Measurements from ENCODE around the gene PKNOX2. TPM values are rescaled to one million over a fixed set of nuclear protein-coding genes. Genes with fewer than 3 reads are reported as not detected.

The PKNOX2 gene
- total and polyA plus RNA-seq, 2 of the 8 experiments (the other 6 are each of a cell fraction or from before 2014, with no cell fraction given), result 2.0 TPM

GRCh38 chr11:125272092-125272491, 107.5 kb downstream of the PKNOX2 start:
- Histone ChIP-seq H3K36me3 (ENCODE audit: control insufficient read depth in 2 of 4, insufficient read depth in 4 of 4, low read length in 3 of 4) (no peaks in the 10 kb centered on the region), H2AFZ (ENCODE audit: low read length) (no peak overlapping the region), H3K18ac (ENCODE audit: extremely low read depth, low read length) (no peak overlapping the region), H3K4me3 (ENCODE audit: extremely low read depth in 1 of 4, insufficient read depth in 2 of 4, low read depth in 3 of 4, low read length in 4 of 4) (no peak overlapping the region), H4K91ac (replicated peaks; ENCODE audit: insufficient read length, low read length) (no peak overlapping the region), H2BK120ac (replicated peaks; ENCODE audit: low read depth, low read length) (no peak overlapping the region), H3K27me3 (replicated peaks in 1 of 4; ENCODE audit: control insufficient read depth in 3 of 4, extremely low read depth in 1 of 4, insufficient read depth in 3 of 4, low read length in 3 of 4) (no peaks in the 10 kb centered on the region), H3K23ac (ENCODE audit: insufficient read length) (no peak overlapping the region), H4K5ac (ENCODE audit: insufficient read length, low read depth, low read length) (no peak overlapping the region), H3K23me2 (ENCODE audit: low read depth, low read length) (no peaks in the 10 kb centered on the region; the same call in 1 of the 2 replicates), H3K4me1 (replicated peaks in 1 of 4; ENCODE audit: control insufficient read depth in 3 of 4, insufficient read depth in 4 of 4, low read length in 3 of 4) (peaks cover 1 to 8% (median 7%) of the 10 kb centered on the region in 4 experiments; a peak in 6 of 7 replicates), H3K56ac (replicated peaks; ENCODE audit: insufficient read length, low read depth, low read length) (no peak overlapping the region), H2BK5ac (ENCODE audit: low read depth, low read length) (no peak overlapping the region), H2BK15ac (ENCODE audit: low read length) (no peak overlapping the region), H2BK12ac (ENCODE audit: low read depth, low read length) (no peak overlapping the region), H3K9me3 (ENCODE audit: insufficient read depth in 2 of 2, low read depth in 1 of 2, low read length in 1 of 2) (no peaks in the 10 kb centered on the region), H2AK5ac (ENCODE audit: low read depth, low read length) (no peak overlapping the region), H3K4ac (replicated peaks; ENCODE audit: insufficient read length, low read depth, low read length) (no peak overlapping the region), H3K4me2 (ENCODE audit: insufficient read depth in 1 of 2, low read depth in 2 of 2, low read length in 2 of 2) (no peak overlapping the region), H4K20me1 (replicated peaks in 1 of 2; ENCODE audit: control insufficient read depth in 1 of 2, insufficient read depth in 2 of 2, low read length in 2 of 2) (no peaks in the 10 kb centered on the region), H3K79me2 (ENCODE audit: control insufficient read depth in 1 of 2, insufficient read depth in 2 of 2, low read length in 2 of 2) (no peaks in the 10 kb centered on the region), H3K27ac (ENCODE audit: low read depth, low read length) (no peak overlapping the region), H3K79me1 (ENCODE audit: low read depth, low read length) (no peaks in the 10 kb centered on the region), H2BK20ac (ENCODE audit: low read length) (no peak overlapping the region), H3K9ac (replicated peaks in 1 of 4; ENCODE audit: extremely low read depth in 1 of 4, low read depth in 3 of 4, low read length in 3 of 4) (no peak overlapping the region), H3K14ac (ENCODE audit: insufficient read length) (no peak overlapping the region), H4K8ac (ENCODE audit: extremely low read depth, insufficient read depth, low read length) (no peak overlapping the region)
- FAIRE-seq (no peak), DNase-seq (ENCODE audit: low read depth in 1 of 2, low spot score in 2 of 2) (no peak)
- ChIA-PET CTCF (ENCODE audit: partially characterized antibody) (interaction anchor here (0.6 to 4.5 kb wide), 6 partner anchors 13 to 73 kb away, joined by 3 to 24 read pairs (median 3); no protein-coding TSS in a partner anchor), POLR2A (ENCODE audit: partially characterized antibody) (interaction anchor here (1.1 kb wide), 1 partner anchor 76 kb away, joined by 5 read pairs; no protein-coding TSS in a partner anchor)
- 88% methylated on average over 3 of the region's 3 CpGs; no CpG with 5 or more reads in 1 of the 2 experiments for WGBS, 2 experiments (ENCODE audit: extremely low coverage in 1 of 2, insufficient coverage in 1 of 2, insufficient read length in 1 of 2, insufficient replicate concordance in 2 of 2, low coverage in 1 of 2, low lambda C conversion rate in 2 of 2, missing lambda C conversion rate in 1 of 2)

Data from H1 (cell line).